ENCODE data around the gene SYNJ2. TPM values are rescaled to one million over a fixed set of nuclear protein-coding genes. Genes with fewer than 3 reads are reported as not detected.

The SYNJ2 gene
- total and polyA plus RNA-seq, 4 donors = 3.4 to 8.8 (median 4.8) TPM

DNA sequence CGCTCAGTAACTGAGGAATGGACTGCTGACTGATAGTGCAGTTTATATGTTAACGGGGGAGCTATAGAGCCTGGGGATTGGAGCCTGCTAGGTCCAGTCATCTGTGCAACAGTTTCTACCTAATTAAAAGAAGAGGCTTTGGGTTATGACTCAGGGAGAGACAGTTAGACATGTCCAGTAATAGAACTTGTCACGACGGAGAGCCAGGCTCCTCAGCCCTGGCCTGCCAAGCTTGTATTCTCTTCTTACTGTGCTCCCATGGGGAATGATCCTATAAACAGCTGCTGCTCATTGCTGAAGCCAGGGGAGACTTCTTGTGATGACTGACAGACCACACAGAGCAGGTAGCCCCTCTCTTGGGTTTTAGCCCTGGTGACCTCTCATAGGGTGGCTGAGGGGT, 69.3 kb downstream of the SYNJ2 start:
- peaks cover 0 to 2% (median 0%) of the 10 kb centered on the region in 5 donors for H3K4me1 ChIP-seq (ENCODE audit: control insufficient read depth in 5 of 5, insufficient read depth in 5 of 5, low read length in 5 of 5)
- H3K36me3 ChIP-seq (ENCODE audit: control insufficient read depth in 4 of 4, insufficient read depth in 4 of 4, low read length in 4 of 4) = no peaks in the 10 kb centered on the region
- no peak overlapping the region for H3K27ac ChIP-seq (ENCODE audit: low read depth in 1 of 2, low read length in 1 of 2)
- no peak overlapping the region for H3K9ac ChIP-seq (ENCODE audit: insufficient read depth in 1 of 2, low read length in 2 of 2)
- TF ChIP-seq, protein P1, sequence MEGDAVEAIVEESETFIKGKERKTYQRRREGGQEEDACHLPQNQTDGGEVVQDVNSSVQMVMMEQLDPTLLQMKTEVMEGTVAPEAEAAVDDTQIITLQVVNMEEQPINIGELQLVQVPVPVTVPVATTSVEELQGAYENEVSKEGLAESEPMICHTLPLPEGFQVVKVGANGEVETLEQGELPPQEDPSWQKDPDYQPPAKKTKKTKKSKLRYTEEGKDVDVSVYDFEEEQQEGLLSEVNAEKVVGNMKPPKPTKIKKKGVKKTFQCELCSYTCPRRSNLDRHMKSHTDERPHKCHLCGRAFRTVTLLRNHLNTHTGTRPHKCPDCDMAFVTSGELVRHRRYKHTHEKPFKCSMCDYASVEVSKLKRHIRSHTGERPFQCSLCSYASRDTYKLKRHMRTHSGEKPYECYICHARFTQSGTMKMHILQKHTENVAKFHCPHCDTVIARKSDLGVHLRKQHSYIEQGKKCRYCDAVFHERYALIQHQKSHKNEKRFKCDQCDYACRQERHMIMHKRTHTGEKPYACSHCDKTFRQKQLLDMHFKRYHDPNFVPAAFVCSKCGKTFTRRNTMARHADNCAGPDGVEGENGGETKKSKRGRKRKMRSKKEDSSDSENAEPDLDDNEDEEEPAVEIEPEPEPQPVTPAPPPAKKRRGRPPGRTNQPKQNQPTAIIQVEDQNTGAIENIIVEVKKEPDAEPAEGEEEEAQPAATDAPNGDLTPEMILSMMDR (IDR thresholded peaks at IDR 0.05; ENCODE audit: control extremely low read depth, extremely low read depth) = no peak
- no peak for ATAC-seq (ENCODE audit: insufficient read depth, low FRiP score)
- no peak overlapping the region for H3K4me3 ChIP-seq
- no peak for DNase-seq
- H3K27me3 ChIP-seq (ENCODE audit: control insufficient read depth in 3 of 3, insufficient read depth in 3 of 3, low read length in 2 of 3) = no peaks in the 10 kb centered on the region
- 94 to 95% methylated on average over 4 of the region's 4 CpGs for WGBS, 2 donors
- H3K9me3 ChIP-seq (ENCODE audit: control insufficient read depth in 4 of 4, insufficient read depth in 3 of 4, low read length in 3 of 4) = no peaks in the 10 kb centered on the region

DNA sequence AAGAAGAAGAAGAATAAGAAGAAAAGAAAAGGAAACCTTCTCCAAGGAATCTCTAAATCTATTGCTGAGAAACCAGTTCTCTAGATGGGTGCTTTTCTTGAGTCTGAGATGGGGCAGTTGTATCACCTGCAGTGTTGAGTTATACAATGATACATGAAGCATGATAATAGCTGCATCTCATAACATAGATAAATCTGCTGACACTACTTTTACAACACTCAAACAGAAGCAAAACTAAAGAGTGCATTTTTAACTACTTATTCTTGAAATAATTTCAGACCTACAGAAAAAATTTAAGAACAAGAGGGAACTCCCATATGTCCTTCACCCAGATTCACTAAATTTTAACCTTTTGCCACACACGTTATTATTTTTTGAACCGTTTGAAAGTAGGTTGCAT, 70.3 kb downstream of the SYNJ2 start:
- 88 to 90% methylated on average over 2 of the region's 2 CpGs for WGBS, 2 donors
- peaks cover 0 to 2% (median 0%) of the 10 kb centered on the region in 5 donors for H3K4me1 ChIP-seq (ENCODE audit: control insufficient read depth in 5 of 5, insufficient read depth in 5 of 5, low read length in 5 of 5)
- no peak overlapping the region for H3K9ac ChIP-seq (ENCODE audit: insufficient read depth in 1 of 2, low read length in 2 of 2)
- H3K4me3 ChIP-seq = no peak overlapping the region
- no peaks in the 10 kb centered on the region for H3K9me3 ChIP-seq (ENCODE audit: control insufficient read depth in 4 of 4, insufficient read depth in 3 of 4, low read length in 3 of 4)
- H3K27me3 ChIP-seq (ENCODE audit: control insufficient read depth in 3 of 3, insufficient read depth in 3 of 3, low read length in 2 of 3) = no peaks in the 10 kb centered on the region
- no peak for DNase-seq
- H3K27ac ChIP-seq (ENCODE audit: low read depth in 1 of 2, low read length in 1 of 2) = no peak overlapping the region
- TF ChIP-seq, protein P1 (IDR thresholded peaks at IDR 0.05; ENCODE audit: control extremely low read depth, extremely low read depth) = no peak
- no peak for ATAC-seq (ENCODE audit: insufficient read depth, low FRiP score)
- no peaks in the 10 kb centered on the region for H3K36me3 ChIP-seq (ENCODE audit: control insufficient read depth in 4 of 4, insufficient read depth in 4 of 4, low read length in 4 of 4)

DNA sequence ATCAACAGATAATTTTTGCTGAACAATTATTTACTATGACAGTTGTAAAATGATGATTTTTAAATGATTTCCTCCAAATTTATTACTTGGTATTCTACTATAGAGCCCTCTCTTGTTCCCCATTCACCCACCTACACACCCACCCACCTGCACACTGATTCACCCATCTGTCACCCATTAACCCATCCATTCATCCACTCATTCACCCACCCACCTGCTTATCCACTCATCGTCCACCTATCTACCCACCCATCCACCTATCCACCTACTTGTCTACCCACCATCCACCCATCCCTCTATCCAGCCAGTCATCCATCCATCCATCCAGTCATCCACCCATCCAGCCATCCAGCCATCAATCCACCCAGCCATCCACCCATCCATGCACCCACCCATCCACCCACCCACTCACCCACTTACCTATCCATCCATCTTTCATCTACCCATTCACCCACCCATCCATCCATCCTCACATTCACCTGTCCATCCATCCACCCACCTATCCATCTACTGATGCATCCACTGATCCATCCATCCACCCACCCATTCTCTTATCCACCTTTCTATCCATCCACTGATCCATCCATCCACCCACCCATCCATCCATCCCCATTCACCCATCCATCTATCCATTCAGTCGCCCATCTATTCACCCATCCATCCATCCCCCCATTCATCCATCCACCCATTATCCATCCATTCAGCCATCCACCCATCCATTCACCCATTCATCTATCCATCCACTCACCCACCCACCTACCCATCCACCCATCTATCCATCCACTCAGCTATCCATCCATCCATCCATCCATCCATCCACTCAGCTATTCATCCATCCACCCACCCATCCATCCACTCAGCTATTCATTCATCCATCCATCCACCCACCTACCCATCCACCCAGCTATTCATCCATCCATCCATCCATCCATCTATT, 72.0 kb downstream of the SYNJ2 start:
- no peak overlapping the region for H3K9ac ChIP-seq (ENCODE audit: insufficient read depth in 1 of 2, low read length in 2 of 2)
- TF ChIP-seq, protein P1 (IDR thresholded peaks at IDR 0.05; ENCODE audit: control extremely low read depth, extremely low read depth) = no peak
- DNase-seq (no peak), ATAC-seq (ENCODE audit: insufficient read depth, low FRiP score) (no peak)
- no peak overlapping the region for H3K4me3 ChIP-seq
- WGBS, 2 donors = 48 to 70% methylated on average over 2 of the region's 2 CpGs
- H3K9me3 ChIP-seq (ENCODE audit: control insufficient read depth in 4 of 4, insufficient read depth in 3 of 4, low read length in 3 of 4) = no peaks in the 10 kb centered on the region
- no peaks in the 10 kb centered on the region for H3K36me3 ChIP-seq (ENCODE audit: control insufficient read depth in 4 of 4, insufficient read depth in 4 of 4, low read length in 4 of 4)
- H3K27me3 ChIP-seq (ENCODE audit: control insufficient read depth in 3 of 3, insufficient read depth in 3 of 3, low read length in 2 of 3) = no peaks in the 10 kb centered on the region
- peaks cover 0 to 9% (median 0%) of the 10 kb centered on the region in 5 donors for H3K4me1 ChIP-seq (ENCODE audit: control insufficient read depth in 5 of 5, insufficient read depth in 5 of 5, low read length in 5 of 5)
- no peak overlapping the region for H3K27ac ChIP-seq (ENCODE audit: low read depth in 1 of 2, low read length in 1 of 2)

Data from lung (tissue), 12 donors.